Stimulated activated naive CD8-positive, alpha-beta T cell treated with anti-CD3 and anti-CD28 coated beads, Interleukin-15, amount 100 ng/mL, for 72 hours (primary cell): Measurements from ENCODE around the gene MARK2.

Experiments
- ATAC-seq: fragments of 150-1000 bp; cut with Tn5 transposase; 2 replicates; pipeline ENCODE4 v1.10.0; 2021; ENCODE audit warnings: mild to moderate bottlenecking, moderate library complexity
- DNase-seq, 2 donors: peaks; one replicate each; pipeline ENCODE4 v3.0.0; 2021 to 2022
- H3K27ac Mint-ChIP-seq, 2 donors: one replicate each; pipeline ENCODE4 v1.8.0; 2022; ENCODE audit warnings: mild to moderate bottlenecking in 2 of 2, mixed read lengths in 2 of 2, moderate library complexity in 2 of 2
- H3K27me3 Mint-ChIP-seq: one replicate; pipeline ENCODE4 v1.8.0; 2022; ENCODE audit warnings: mixed read lengths
- H3K4me1 Mint-ChIP-seq: one replicate; pipeline ENCODE4 v1.8.0; 2022; ENCODE audit warnings: mild to moderate bottlenecking, mixed read lengths
- H3K4me3 Mint-ChIP-seq, 2 donors: one replicate each; pipeline ENCODE4 v1.8.0; 2022; ENCODE audit warnings: mild to moderate bottlenecking in 2 of 2, mixed read lengths in 2 of 2, moderate library complexity in 1 of 2
- H3K9me3 Mint-ChIP-seq, 2 donors: one replicate each; pipeline ENCODE4 v1.8.0; 2022; ENCODE audit warnings: mixed read lengths in 2 of 2

MARK2 gene

DNA sequence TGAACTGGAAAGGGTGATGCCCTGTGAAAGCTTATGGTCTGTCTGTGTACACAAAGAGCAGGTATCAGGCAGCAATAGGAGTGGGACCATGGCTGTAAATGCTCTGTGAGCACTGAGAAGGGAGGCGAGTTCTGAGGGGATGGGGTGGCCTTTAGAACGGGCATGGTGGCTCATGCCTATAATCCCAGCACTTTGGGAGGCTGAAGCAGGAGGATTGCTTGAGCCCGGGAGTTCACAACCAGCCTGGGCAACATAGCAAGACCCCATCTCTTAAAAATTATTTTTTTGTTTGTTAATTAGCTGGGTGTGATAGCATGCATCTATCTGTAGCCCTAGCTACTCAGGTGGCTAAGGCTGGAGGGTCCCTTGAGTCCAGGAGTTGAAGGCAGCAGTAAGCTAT is 22.2 kb upstream of the MARK2 start:
- Mint-ChIP-seq H3K4me1 (peaks cover 30% of the 10 kb centered on the region), H3K9me3 (no peaks in the 10 kb centered on the region), H3K27ac (peak overlapping the region in 1 of 2 donors; percentile 77), H3K4me3 (no peak overlapping the region), H3K27me3 (peaks cover 11% of the 10 kb centered on the region)
- ATAC-seq (no peak), DNase-seq (no peak)

DNA sequence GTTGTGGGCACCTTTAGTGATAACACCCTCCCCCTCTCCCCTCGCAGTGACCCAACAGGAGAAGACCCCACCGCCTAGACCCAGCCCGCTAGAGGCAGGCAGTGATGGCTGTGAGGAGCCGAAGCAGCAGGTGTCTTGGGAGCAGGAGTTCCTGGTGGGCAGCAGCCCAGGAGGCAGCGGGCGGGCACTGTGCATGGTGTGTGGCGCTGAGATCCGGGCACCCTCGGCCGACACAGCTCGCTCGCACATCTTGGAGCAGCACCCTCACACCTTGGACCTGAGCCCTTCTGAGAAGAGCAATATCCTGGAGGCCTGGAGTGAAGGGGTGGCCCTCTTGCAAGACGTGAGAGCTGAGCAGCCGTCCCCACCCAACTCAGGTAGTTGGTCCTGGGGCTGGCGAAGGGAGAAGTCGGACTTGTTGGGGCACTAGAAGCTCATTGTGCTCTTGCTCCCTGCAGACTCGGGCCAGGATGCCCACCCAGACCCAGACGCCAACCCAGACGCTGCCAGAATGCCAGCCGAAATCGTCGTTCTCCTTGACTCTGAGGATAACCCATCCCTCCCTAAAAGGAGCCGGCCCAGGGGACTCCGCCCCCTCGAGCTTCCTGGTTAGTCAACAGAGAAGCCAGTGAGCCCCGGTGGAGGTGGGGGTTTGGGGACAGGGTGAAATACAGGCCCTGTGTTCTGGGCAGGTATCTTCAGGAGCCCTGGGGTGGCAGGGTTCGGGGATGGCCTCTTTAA is 21.0 kb upstream of the MARK2 start:
- H3K27ac Mint-ChIP-seq: no peak overlapping the region
- no peaks in the 10 kb centered on the region for H3K9me3 Mint-ChIP-seq
- no peak for DNase-seq
- no peak overlapping the region for H3K4me3 Mint-ChIP-seq
- no peaks in the 10 kb centered on the region for H3K27me3 Mint-ChIP-seq
- H3K4me1 Mint-ChIP-seq: peaks cover 22% of the 10 kb centered on the region
- no peak for ATAC-seq

DNA sequence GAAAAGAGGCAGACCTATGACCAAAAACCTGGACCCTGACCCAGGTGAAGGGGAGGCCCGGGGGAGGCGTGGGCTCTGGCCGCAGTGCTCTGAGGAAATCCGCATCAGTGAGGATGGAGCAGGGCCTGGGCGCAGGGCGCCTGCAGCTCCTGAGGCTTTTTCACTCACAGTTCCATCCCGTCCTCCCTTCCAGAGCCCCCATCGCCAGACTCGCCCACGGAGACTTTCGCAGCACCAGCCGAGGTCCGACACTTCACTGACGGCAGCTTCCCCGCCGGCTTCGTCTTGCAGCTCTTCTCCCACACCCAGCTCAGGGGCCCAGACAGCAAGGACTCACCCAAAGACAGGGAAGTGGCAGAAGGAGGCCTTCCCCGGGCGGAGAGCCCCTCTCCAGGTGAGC is 20.3 kb upstream of the MARK2 start:
- DNase-seq (no peak), ATAC-seq (no peak)
- H3K27ac Mint-ChIP-seq: no peak overlapping the region
- peaks cover 22% of the 10 kb centered on the region for H3K4me1 Mint-ChIP-seq
- no peaks in the 10 kb centered on the region for H3K9me3 Mint-ChIP-seq
- H3K27me3 Mint-ChIP-seq: no peaks in the 10 kb centered on the region
- H3K4me3 Mint-ChIP-seq: no peak overlapping the region

DNA sequence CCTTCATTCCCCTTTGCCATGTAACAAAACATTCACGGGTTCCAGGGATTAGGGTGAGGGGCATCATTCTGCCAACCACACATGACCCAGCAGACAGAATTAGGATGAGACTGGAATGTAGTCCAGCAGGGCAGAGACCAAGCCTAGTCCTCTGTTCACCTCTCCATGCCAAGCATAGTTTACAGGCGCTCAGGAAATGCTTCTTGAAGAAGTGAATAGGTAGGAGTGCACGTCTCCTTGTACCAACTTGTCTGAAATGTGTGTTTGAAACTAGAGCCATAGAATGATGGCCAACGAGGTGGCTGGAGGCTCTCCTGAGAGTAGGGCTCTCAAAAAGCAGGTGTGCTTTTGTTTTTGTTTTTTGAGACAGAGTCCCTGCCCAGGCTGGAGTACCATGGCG is 17.5 kb upstream of the MARK2 start:
- no peaks in the 10 kb centered on the region for H3K9me3 Mint-ChIP-seq
- H3K27ac Mint-ChIP-seq: no peak overlapping the region
- H3K4me1 Mint-ChIP-seq: no peaks in the 10 kb centered on the region
- no peaks in the 10 kb centered on the region for H3K27me3 Mint-ChIP-seq
- no peak for ATAC-seq
- H3K4me3 Mint-ChIP-seq: no peak overlapping the region
- DNase-seq: no peak

DNA sequence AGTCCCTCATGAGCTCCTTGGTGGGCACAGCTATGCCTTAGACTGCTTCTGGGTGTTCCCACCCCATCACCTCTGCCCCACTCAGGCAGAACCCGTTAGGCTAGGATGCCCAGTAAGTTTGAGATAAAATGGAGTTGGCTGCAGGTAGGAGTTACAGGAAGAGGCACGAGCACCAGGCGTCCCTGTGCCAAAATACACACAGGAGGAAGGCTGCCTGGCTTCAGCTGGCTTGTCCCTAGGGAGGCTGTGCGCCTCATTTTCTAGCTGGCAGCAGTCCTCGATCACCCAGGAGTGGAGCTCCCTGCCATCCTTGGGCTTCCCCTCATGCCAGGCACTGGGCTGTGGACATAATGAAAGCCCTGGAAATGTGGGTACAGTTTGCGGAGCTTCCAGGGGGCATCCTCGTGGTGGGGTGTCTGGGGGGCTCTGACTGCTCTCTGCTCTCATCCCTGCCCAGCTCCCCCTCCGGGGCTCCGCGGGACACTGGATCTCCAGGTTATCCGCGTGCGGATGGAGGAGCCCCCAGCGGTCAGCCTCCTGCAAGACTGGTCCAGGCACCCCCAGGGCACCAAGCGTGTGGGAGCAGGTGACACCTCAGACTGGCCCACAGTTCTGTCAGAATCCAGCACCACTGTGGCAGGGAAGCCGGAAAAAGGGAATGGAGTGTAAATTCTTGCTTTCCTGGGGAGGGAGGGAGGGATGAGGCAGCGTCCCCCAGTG is 12.3 kb upstream of the MARK2 start:
- H3K4me1 Mint-ChIP-seq: no peaks in the 10 kb centered on the region
- no peak for DNase-seq
- no peaks in the 10 kb centered on the region for H3K9me3 Mint-ChIP-seq
- ATAC-seq: no peak
- H3K27me3 Mint-ChIP-seq: no peaks in the 10 kb centered on the region
- H3K4me3 Mint-ChIP-seq: no peak overlapping the region
- no peak overlapping the region for H3K27ac Mint-ChIP-seq

DNA sequence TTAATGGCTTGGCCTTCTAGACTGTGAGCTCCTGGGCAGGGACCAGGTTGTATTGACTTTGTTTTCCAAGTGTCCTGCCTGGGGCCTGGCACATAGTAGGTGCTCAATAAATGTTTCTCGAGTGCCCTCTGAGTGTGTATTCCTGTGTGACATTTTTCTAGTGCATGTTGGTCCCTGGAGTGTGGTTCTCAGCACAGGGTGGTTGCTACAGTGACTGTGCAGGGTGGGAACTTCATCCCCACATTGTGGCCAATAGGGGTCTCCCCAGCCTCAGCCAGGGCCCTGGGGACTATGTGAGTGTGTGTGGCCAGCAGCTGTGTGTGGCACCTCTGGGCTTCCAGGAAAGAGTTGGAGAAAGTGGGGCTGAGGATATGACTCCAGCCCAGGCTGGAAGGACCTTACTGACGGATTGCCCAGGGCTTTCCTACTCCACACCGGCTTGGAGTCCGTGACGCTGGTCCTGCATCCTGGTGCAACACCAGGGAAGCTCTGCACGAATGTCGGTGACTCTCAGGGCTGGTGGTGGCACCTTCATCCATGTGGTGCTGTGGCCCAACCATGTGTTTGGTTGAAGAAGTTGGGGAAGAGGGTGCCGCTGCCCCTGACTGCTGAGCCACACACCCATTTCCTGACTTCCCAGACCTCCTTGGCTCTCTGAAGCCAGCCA is 9.0 kb upstream of the MARK2 start:
- Mint-ChIP-seq H3K9me3 (no peaks in the 10 kb centered on the region), H3K27ac (no peak overlapping the region), H3K4me3 (no peak overlapping the region), H3K27me3 (no peaks in the 10 kb centered on the region), H3K4me1 (peaks cover 6% of the 10 kb centered on the region)
- DNase-seq (peak in 1 of 2 donors; percentile 18), ATAC-seq (peak; percentile 83)

DNA sequence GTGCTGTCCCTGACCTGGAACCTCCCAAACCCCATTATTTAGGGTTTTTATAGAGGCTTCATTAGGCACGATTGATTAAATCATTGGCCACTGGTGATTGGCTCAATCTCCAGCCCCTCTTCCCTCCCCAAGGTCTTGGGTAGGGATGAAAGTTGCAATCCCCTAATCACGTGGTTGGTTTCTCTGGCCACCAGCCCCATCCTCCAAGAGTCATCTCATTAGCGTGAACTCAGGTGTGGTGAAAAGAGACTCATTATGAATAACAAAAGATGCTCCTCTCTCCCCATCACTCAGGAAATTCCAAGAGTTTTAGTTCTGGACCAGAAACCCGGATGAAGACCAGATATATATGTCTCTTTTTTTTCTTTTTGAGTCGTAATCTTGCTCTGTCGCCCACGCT is 7.6 kb upstream of the MARK2 start:
- Mint-ChIP-seq H3K9me3 (no peaks in the 10 kb centered on the region), H3K27ac (no peak overlapping the region), H3K4me3 (no peak overlapping the region), H3K4me1 (peaks cover 6% of the 10 kb centered on the region), H3K27me3 (no peaks in the 10 kb centered on the region)
- ATAC-seq (no peak), DNase-seq (no peak)

DNA sequence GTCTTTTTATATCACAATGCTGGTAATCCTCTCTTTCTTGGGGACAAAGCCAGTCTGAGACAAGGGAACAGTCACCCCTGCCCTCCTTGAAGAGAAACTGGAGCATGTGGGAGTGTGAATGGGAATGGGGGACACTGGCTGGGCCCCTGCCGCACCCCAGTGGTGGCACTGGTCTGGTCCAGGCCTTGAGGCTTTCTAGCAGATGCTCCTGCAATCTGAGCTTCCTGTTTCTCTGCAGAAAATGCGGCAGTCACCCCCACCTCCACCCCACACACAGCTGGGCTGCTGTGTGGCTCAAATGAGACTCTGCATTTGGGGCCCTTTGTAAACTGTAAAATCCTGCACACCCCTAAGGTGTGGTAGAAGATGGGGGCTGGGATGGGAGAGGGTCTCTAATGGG is 6.6 kb upstream of the MARK2 start:
- Mint-ChIP-seq H3K4me3 (no peak overlapping the region), H3K27ac (peak overlapping the region in 1 of 2 donors; percentile 84), H3K4me1 (peaks cover 12% of the 10 kb centered on the region), H3K27me3 (no peaks in the 10 kb centered on the region), H3K9me3 (no peaks in the 10 kb centered on the region)
- DNase-seq (no peak), ATAC-seq (no peak)

DNA sequence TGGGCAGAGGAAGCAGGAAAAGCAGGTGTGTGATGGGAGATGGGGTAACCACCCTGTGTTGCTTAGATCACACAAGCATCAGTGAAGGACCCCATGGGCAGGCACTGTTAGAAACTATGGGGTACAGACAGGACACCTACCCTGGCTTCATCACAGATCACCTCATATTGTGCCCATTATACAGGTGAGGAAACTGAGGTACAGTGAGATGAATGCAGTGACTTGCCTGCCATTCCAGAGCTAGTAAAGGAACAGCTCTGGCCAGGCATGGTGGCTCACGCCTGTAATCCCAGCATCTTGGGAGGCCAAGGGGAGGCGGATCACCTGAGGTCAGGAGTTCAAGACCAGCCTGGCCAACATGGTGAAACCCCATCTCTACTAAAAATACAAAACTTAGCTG is 5.9 kb upstream of the MARK2 start:
- H3K27me3 Mint-ChIP-seq: no peaks in the 10 kb centered on the region
- DNase-seq: no peak
- H3K4me1 Mint-ChIP-seq: peaks cover 19% of the 10 kb centered on the region
- ATAC-seq: no peak
- no peaks in the 10 kb centered on the region for H3K9me3 Mint-ChIP-seq
- H3K4me3 Mint-ChIP-seq: no peak overlapping the region
- no peak overlapping the region for H3K27ac Mint-ChIP-seq

DNA sequence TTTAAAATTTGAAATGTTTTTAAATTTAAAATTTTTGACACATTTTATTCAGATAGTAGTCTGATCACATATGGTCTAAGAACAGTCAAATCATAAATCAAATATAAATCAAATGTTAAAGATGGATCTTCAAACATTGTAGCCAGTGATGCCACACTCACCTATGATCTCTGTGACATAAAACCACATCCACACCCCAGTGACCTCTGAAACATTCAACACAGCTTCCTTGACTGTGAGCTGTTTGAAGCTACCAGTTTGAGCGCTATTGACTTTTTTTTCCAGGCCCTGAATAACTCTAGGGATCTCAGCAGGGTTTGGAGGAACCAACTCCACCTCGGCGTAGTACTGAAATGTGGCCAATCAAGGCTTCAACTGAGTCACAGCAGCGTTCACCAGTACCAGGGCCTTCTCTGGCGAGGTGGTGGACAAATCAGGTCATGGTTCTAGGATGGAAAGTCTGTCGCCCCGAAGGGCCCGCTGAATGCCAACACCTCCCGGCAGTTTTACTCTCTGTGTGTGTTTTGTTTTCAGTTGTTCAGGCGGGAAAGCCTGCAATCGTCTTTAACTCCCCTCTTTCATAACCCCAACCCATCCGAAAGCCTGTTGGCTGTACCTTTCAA is 4.3 kb upstream of the MARK2 start:
- no peak for ATAC-seq
- Mint-ChIP-seq H3K4me1 (peaks cover 22% of the 10 kb centered on the region), H3K4me3 (no peak overlapping the region), H3K27ac (no peak overlapping the region), H3K9me3 (no peaks in the 10 kb centered on the region), H3K27me3 (no peaks in the 10 kb centered on the region)
- no peak for DNase-seq

DNA sequence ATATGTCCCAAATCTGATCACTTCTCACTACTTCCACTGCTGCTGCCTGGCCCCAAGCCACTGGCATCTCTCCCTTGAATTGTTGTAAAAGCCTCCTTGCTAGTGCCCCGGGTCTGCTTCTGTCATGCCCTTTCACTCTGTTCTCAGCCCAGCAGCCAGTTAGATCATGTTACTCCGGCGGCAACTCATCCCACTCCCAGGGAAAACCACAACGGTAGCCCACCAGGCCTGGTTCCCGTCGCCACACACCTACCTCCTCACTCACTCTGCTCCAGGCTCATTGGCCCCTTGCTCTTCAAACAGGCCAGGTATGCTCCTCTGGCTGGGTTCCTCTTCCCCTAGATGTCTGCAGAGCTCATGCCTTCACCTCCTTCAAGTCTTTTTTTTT is 3.8 kb upstream of the MARK2 start:
- peaks cover 23% of the 10 kb centered on the region for H3K4me1 Mint-ChIP-seq
- H3K27ac Mint-ChIP-seq: peak overlapping the region in 1 of 2 donors; percentile 23
- H3K9me3 Mint-ChIP-seq: no peaks in the 10 kb centered on the region
- H3K4me3 Mint-ChIP-seq: no peak overlapping the region
- DNase-seq (no peak), ATAC-seq (no peak)
- H3K27me3 Mint-ChIP-seq: no peaks in the 10 kb centered on the region

DNA sequence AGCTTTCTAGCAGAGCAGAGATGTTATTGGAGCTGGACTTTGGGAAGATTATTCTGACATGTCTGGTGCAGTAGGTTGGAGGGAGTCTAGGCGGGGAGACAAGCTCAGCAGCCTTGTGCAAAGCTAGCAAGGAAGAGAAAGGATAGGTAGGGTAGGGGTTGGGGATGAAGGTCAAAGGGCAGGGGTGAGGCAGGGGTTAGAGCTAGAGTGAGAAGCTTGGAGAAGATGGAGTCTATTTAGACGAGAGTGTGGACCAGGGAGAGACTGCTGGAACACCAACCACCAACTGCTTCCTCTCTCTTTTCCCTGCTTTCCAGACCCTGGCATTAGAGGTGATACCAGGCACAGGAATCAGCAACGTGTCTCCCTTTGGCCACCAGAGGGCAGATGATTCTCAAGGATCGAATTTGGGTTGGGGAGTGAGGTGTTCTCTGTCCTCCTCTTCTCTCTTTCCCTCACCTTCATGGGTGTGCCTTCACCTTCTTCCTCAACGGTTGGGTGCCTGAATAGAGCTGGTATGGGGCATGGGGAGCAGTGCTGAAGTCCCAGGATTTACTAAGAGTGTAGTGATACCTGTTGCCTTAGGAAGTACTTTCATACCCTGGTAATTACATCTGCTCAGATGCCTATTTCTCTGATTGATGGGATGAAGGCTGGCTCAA is 1.8 kb upstream of the MARK2 start:
- Mint-ChIP-seq H3K4me3 (peak overlapping the region; percentile 80 to 83), H3K4me1 (peaks cover 44% of the 10 kb centered on the region), H3K27ac (no peak overlapping the region), H3K27me3 (no peaks in the 10 kb centered on the region), H3K9me3 (no peaks in the 10 kb centered on the region)
- DNase-seq: peak; percentile 69 to 72
- ATAC-seq: no peak

DNA sequence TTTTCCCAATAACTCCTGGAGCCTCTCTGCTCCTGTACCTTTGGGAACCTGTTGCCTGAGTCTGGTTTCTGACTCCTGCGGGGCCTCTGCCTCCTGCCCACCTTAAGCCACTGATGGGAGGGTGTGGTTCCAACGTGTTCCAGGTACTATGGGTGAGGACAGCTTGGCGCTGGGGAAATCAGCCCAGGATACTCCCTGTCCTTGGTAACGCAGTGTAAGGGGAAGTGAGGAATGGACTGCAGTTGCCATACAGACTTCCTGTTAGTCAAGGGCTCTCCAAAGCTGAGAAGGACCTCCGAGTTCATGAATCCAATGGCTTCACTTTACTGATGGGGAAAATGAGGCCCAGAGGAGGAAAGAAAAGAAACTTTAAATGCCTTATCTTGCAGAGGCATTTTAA is 1.2 kb upstream of the MARK2 start:
- no peaks in the 10 kb centered on the region for H3K9me3 Mint-ChIP-seq
- H3K4me3 Mint-ChIP-seq: peak overlapping the region; percentile 80 to 83
- DNase-seq: no peak
- no peak for ATAC-seq
- peaks cover 44% of the 10 kb centered on the region for H3K4me1 Mint-ChIP-seq
- H3K27me3 Mint-ChIP-seq: no peaks in the 10 kb centered on the region
- H3K27ac Mint-ChIP-seq: peak overlapping the region; percentile 95 to 96

DNA sequence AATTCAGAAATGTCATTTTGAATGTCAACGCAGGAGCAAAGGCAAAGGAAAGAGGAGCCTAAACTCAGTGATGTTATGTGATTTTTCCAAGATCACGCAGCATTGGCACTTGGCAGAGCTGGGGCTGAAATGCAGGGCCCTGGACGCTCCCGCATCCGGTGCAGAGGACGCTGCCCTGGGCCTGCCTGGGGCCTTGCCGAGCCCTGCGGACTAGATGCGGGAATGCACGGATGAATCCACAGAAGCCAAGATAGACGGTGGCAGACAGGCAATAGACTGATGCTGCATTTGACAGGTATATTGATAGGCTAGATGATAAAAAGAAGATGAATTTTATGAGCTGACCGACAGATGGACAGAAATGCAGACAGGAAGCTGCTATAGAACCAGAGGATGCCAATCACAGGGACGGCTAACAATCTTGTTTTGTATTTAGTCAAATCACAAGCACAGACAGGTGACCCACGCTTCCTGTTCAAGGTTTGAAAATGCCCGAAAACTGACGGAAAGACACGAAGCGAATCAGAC is 696 bp upstream of the MARK2 start:
- ATAC-seq: no peak
- Mint-ChIP-seq H3K27ac (peak overlapping the region; percentile 95 to 96), H3K4me3 (peak overlapping the region; percentile 80 to 83), H3K27me3 (no peaks in the 10 kb centered on the region), H3K4me1 (peaks cover 47% of the 10 kb centered on the region), H3K9me3 (no peaks in the 10 kb centered on the region)
- DNase-seq: no peak
